GM23338 (cell line): ENCODE results near the gene NFIC. TPM values are rescaled to one million over a fixed set of nuclear protein-coding genes. Genes with fewer than 3 reads are reported as not detected.

Experiments
- ATAC-seq: fragments of 200-7000 bp; cut with Tn5 transposase; 3 replicates; pipeline ENCODE4 v1.9.1; 2020
- DNase-seq: peaks from one replicate; pipeline ENCODE4 v3.0.0-alpha.2; 2015; ENCODE audit warnings: low spot score
- H2AFZ ChIP-seq: fragments of 200-600 bp; sonication (generic); 2 replicates; pipeline ENCODE4 v1.8.0; 2016; ENCODE audit warnings: antibody characterized with exemption, mild to moderate bottlenecking, moderate library complexity
- H3F3A ChIP-seq: fragments of 200-600 bp; sonication (generic); replicated peaks from 2 replicates; pipeline ENCODE4 v1.8.0; 2017; ENCODE audit warnings: antibody characterized with exemption, mixed run types, low read depth
- H3K27ac ChIP-seq: fragments of 200-600 bp; sonication (generic); 2 replicates; pipeline ENCODE4 v1.6.1; 2016; ENCODE audit warnings: low read depth
- H3K27me3 ChIP-seq: fragments of 200-600 bp; sonication (generic); 2 replicates; pipeline ENCODE4 v1.8.0; 2016; ENCODE audit warnings: mild to moderate bottlenecking, mixed run types, moderate library complexity; ENCODE audit not compliant: insufficient read depth
- H3K36me3 ChIP-seq: fragments of 200-600 bp; sonication (generic); 2 replicates; pipeline ENCODE4 v1.8.0; 2016; ENCODE audit warnings: mild to moderate bottlenecking; ENCODE audit not compliant: insufficient read depth
- H3K4me1 ChIP-seq: fragments of 200-600 bp; sonication (generic); 2 replicates; pipeline ENCODE4 v1.8.0; 2016; ENCODE audit warnings: mild to moderate bottlenecking, moderate library complexity; ENCODE audit not compliant: insufficient read depth
- H3K4me2 ChIP-seq: fragments of 200-600 bp; sonication (generic); 2 replicates; pipeline ENCODE4 v1.7.1; 2017; ENCODE audit warnings: mixed run types
- H3K4me3 ChIP-seq: fragments of 200-600 bp; sonication (generic); 2 replicates; pipeline ENCODE4 v1.6.1; 2016; ENCODE audit warnings: mixed run types
- H3K79me2 ChIP-seq: fragments of 200-600 bp; sonication (generic); replicated peaks from 2 replicates; pipeline ENCODE4 v1.8.0; 2017; ENCODE audit warnings: mild to moderate bottlenecking; ENCODE audit not compliant: insufficient read depth
- H3K9me2 ChIP-seq: fragments of 200-600 bp; sonication (generic); 2 replicates; pipeline ENCODE4 v1.8.0; 2017; ENCODE audit not compliant: insufficient read depth
- H4K20me1 ChIP-seq: fragments of 200-600 bp; sonication (generic); replicated peaks from 2 replicates; pipeline ENCODE4 v1.8.0; 2017; ENCODE audit warnings: mild to moderate bottlenecking; ENCODE audit not compliant: insufficient read depth
- H3K27ac Mint-ChIP-seq: 2 replicates; pipeline ENCODE4 v1.8.0; 2020; ENCODE audit warnings: inconsistent platforms, mild to moderate bottlenecking, moderate library complexity, mixed read lengths
- H3K27me3 Mint-ChIP-seq: 3 replicates; pipeline ENCODE4 v1.8.0; 2022; ENCODE audit warnings: low read depth, mild to moderate bottlenecking, moderate library complexity, mixed read lengths, inconsistent platforms; ENCODE audit not compliant: insufficient read depth, poor library complexity
- H3K36me3 Mint-ChIP-seq: 3 replicates; pipeline ENCODE4 v1.8.0; 2021; ENCODE audit warnings: low read depth, mild to moderate bottlenecking, inconsistent platforms, moderate library complexity, mixed read lengths
- H3K4me1 Mint-ChIP-seq: 3 replicates; pipeline ENCODE4 v1.8.0; 2020; ENCODE audit warnings: mild to moderate bottlenecking, inconsistent platforms, mixed read lengths
- H3K4me3 Mint-ChIP-seq: 3 replicates; pipeline ENCODE4 v1.8.0; 2021; ENCODE audit warnings: moderate library complexity, mild to moderate bottlenecking, inconsistent platforms, mixed read lengths
- H3K9me3 Mint-ChIP-seq: 3 replicates; pipeline ENCODE4 v1.8.0; 2020; ENCODE audit warnings: moderate library complexity, mild to moderate bottlenecking, inconsistent platforms, mixed read lengths
- CTCF ChIP-seq, 2 experiments: fragments of 200-600 bp in 1 of 2; sonication (generic) in 1 of 2; conservative IDR thresholded peaks; 2 replicates each; pipeline versions ENCODE4 v1.5.1 to v1.6.1; 2016 to 2017; ENCODE audit warnings: antibody characterized with exemption in 2 of 2, low read depth in 2 of 2, mild to moderate bottlenecking in 2 of 2, moderate library complexity in 1 of 2
- EZH2 ChIP-seq: fragments of 200-600 bp; sonication (generic); IDR thresholded peaks from one replicate; pipeline ENCODE4 v1.8.0; 2017; ENCODE audit warnings: antibody characterized with exemption, mild to moderate bottlenecking, low read depth; ENCODE audit not compliant: unreplicated experiment
- EZH2phosphoT487 ChIP-seq: fragments of 200-600 bp; sonication (generic); IDR thresholded peaks from one replicate; pipeline ENCODE4 v1.8.1; 2018; ENCODE audit warnings: antibody characterized with exemption; ENCODE audit not compliant: unreplicated experiment
- JUNB ChIP-seq: IDR thresholded peaks from one replicate; pipeline ENCODE4 v1.6.1; 2016; ENCODE audit warnings: antibody characterized with exemption; ENCODE audit not compliant: unreplicated experiment
- STAT1 ChIP-seq: IDR thresholded peaks from one replicate; pipeline ENCODE4 v1.6.1; 2016; ENCODE audit warnings: antibody characterized with exemption; ENCODE audit not compliant: unreplicated experiment
- ZNF114 ChIP-seq: fragments of 250-450 bp; sonication (Bioruptor Pico); IDR thresholded peaks from 2 replicates; pipeline ENCODE4 v1.5.0; 2020; ENCODE audit warnings: mild to moderate bottlenecking, moderate library complexity
- polyA plus RNA-seq: library from polyadenylated mRNA; unstranded; fragments of >200 nt; fragmentation: Nextera tagmentation; extraction: Ambion mirVana; gene quantifications from 2 replicates; pipeline ENCODE4 v1.2.1, GENCODE V29; 2016
- total RNA-seq: library from RNA; depleted of rRNA; stranded (reverse); fragments of >200 nt; shearing (Covaris generic); gene quantifications from 2 replicates; pipeline ENCODE4 v1.2.3, GENCODE V29; 2014

Gene NFIC
- total and polyA plus RNA-seq, 2 experiments from 2014 or later = 1.3 to 5.3 TPM

- TF ChIP-seq CTCF (conservative IDR thresholded peaks at IDR 0.05; ENCODE audit: low read depth in 2 of 2) = no peak
These were observed 14.4 kb downstream of the NFIC start (continued) for GRCh38 chr19:3380829-3381228.

- Mint-ChIP-seq H3K4me3 (no peak overlapping the region), H3K4me1 (peaks cover 8% of the 10 kb centered on the region; the same call in 2 of the 3 replicates), H3K27ac (no peak overlapping the region), H3K36me3 (no peaks in the 10 kb centered on the region), H3K9me3 (peaks cover 2% of the 10 kb centered on the region; the same call in 1 of the 3 replicates), H3K27me3 (peaks cover 10% of the 10 kb centered on the region)
- Histone ChIP-seq H2AFZ (peak overlapping the region; percentile 23; the same call in 1 of the 2 replicates), H3K79me2 (no peaks in the 10 kb centered on the region), H3F3A (no peaks in the 10 kb centered on the region), H4K20me1 (no peaks in the 10 kb centered on the region), H3K36me3 (no peaks in the 10 kb centered on the region), H3K4me1 (no peaks in the 10 kb centered on the region; the same call in 1 of the 2 replicates), H3K27ac (no peak overlapping the region), H3K4me2 (no peak overlapping the region), H3K9me2 (no peaks in the 10 kb centered on the region), H3K4me3 (no peak overlapping the region), H3K27me3 (no peaks in the 10 kb centered on the region)
- no peak for TF ChIP-seq JUNB
- ATAC-seq (no peak), DNase-seq (no peak)
These were observed 15.5 kb downstream of the NFIC start for GRCh38 chr19:3381701-3382372.

GRCh38 chr19:3382460-3383100 is 16.2 kb downstream of the NFIC start:
- H4K20me1 ChIP-seq = no peaks in the 10 kb centered on the region
- no peaks in the 10 kb centered on the region for H3F3A ChIP-seq
- no peaks in the 10 kb centered on the region for H3K79me2 ChIP-seq
- ATAC-seq (no peak), DNase-seq (no peak)
- Mint-ChIP-seq H3K36me3 (no peaks in the 10 kb centered on the region), H3K27ac (no peak overlapping the region), H3K4me1 (peaks cover 8% of the 10 kb centered on the region; the same call in 2 of the 3 replicates), H3K4me3 (no peak overlapping the region; the same call in 2 of the 3 replicates), H3K9me3 (peaks cover 2% of the 10 kb centered on the region; the same call in 1 of the 3 replicates), H3K27me3 (peaks cover 10% of the 10 kb centered on the region)
- H3K27me3 ChIP-seq = no peaks in the 10 kb centered on the region
- H3K9me2 ChIP-seq = no peaks in the 10 kb centered on the region
- H3K4me2 ChIP-seq = no peak overlapping the region
- H3K36me3 ChIP-seq = no peaks in the 10 kb centered on the region
- no peak overlapping the region for H3K27ac ChIP-seq
- H3K4me3 ChIP-seq = no peak overlapping the region
- H2AFZ ChIP-seq = no peak overlapping the region
- no peak for TF ChIP-seq STAT1
- no peak for TF ChIP-seq EZH2phosphoT487
- no peak for TF ChIP-seq EZH2
- TF ChIP-seq CTCF (conservative IDR thresholded peaks at IDR 0.05; ENCODE audit: low read depth in 2 of 2) = no peak
- TF ChIP-seq ZNF114 (CRISPR knock-in tag) = no peak
- no peaks in the 10 kb centered on the region; the same call in 1 of the 2 replicates for H3K4me1 ChIP-seq
